ENCODE results near the gene BCAR1. TPM values are rescaled to one million over a fixed set of nuclear protein-coding genes. Genes with fewer than 3 reads are reported as not detected.
"Not testable (repeated sequence)": the region's sequence is repeated elsewhere in the genome, so short reads cannot be mapped to it uniquely, and the experiment has no call there.

The BCAR1 gene
- total RNA-seq, 2 donors from 2014 or later: 51.1 to 181 TPM

DNA sequence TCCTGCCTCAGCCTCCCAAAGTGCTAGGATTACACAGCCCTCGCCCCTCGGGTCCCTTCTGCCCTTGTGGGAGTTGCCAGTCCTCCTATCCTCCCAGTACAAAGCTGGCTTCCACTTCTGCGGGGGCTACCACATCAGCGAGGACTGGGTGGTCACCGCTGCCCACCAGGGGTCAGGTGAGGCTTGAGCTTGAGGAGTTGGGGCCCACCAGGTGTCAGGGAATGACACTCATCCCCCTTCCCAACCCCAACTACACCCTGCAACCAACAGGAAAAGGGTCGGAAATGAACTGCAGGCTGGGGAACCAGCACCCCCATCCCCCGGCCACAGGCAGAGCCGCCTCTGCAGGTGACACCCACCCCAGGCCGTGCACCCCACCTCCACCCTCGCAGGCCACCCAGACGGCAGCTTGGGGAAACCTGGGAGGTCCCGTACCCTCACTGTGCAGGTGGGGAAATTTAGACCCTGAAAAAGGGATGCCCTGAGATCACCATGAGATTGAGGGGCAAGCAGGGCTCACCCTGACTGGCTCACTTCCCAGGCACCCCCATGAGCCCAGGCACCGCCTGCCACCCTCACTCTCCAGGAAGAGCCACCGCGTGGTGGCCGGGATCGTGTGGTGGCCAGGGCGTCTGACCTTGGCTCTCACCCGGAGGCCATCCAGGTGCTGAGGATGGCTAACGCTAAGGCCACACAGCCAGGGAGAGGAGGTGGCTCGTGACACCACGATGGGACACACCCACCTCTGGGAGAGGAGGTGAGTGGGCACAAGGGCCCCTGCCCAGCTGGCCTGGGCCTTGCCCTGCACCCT, 24.7 kb downstream of the BCAR1 start:
- WGBS: 66% methylated on average over 22 of the region's 22 CpGs
- intact Hi-C loops (cut with DNase I): no loop called here

DNA sequence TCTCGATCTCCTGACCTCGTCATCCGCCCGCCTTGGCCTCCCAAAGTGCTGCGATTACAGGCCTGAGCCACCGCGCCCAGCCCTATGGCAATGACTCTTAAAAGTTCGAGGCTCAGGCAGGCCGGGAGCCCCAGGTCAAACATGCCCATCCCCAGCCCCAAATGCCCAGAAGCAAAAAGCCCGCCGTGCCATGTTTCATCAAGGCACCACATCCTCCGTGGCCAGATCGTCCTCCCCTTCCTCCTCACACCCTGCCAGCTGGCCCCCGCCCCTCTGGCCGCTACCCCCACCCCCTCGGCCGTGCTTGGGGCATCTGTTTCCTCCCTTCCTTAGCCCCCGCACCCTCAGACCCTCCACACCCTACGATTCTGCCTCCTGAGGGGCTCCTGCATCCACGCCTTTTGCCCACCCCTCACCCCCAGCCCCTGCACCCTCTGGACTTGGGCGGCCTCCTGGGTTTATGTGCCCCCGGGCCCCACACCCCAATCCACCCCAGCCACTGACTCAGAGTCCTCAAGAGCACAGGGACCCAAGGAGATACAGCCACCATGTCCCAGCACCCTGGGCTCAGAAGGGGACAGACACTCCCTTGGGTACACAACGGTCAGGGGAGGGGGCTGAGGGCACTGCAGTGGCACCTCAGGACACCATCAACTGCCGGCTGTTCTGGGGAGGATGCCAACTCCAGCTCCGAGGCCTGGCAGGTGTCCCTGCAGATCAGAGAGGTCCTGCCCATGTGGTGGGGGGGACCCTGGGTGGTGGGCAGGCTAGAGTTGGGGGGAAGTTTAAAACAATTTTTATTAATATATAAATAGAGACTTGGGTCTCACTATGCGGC, 25.5 kb downstream of the BCAR1 start:
- no peaks in the 10 kb centered on the region for H3K27me3 ChIP-seq (replicated peaks; ENCODE audit: insufficient read depth)
- no peak for DNase-seq (ENCODE audit: low spot score)
- no peak overlapping the region for H3K27ac ChIP-seq
- intact Hi-C loops (cut with DNase I): loop anchor here (2.0 kb wide), 1 partner anchor 19 kb away; the partner anchor contains the start of gene CTRB2
- peaks cover 3 to 11% of the 10 kb centered on the region in 2 donors for H3K36me3 ChIP-seq
- no peaks in the 10 kb centered on the region for H3K9me3 ChIP-seq
- 71% methylated on average over 26 of the region's 26 CpGs for WGBS
- TF ChIP-seq, protein P1, sequence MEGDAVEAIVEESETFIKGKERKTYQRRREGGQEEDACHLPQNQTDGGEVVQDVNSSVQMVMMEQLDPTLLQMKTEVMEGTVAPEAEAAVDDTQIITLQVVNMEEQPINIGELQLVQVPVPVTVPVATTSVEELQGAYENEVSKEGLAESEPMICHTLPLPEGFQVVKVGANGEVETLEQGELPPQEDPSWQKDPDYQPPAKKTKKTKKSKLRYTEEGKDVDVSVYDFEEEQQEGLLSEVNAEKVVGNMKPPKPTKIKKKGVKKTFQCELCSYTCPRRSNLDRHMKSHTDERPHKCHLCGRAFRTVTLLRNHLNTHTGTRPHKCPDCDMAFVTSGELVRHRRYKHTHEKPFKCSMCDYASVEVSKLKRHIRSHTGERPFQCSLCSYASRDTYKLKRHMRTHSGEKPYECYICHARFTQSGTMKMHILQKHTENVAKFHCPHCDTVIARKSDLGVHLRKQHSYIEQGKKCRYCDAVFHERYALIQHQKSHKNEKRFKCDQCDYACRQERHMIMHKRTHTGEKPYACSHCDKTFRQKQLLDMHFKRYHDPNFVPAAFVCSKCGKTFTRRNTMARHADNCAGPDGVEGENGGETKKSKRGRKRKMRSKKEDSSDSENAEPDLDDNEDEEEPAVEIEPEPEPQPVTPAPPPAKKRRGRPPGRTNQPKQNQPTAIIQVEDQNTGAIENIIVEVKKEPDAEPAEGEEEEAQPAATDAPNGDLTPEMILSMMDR (IDR thresholded peaks at IDR 0.05): no peak
- TF ChIP-seq POLR2AphosphoS5 (IDR thresholded peaks at IDR 0.05) (no peak), POLR2A (IDR thresholded peaks at IDR 0.05) (no peak)
- no peaks in the 10 kb centered on the region for H3K4me1 ChIP-seq (replicated peaks)
- no peak overlapping the region for H3K4me3 ChIP-seq

More for the DNA sequence above, 24.7 kb downstream of the BCAR1 start:
- Histone ChIP-seq H3K4me1 (replicated peaks) (no peaks in the 10 kb centered on the region), H3K9me3 (no peaks in the 10 kb centered on the region), H3K27me3 (replicated peaks; ENCODE audit: insufficient read depth) (no peaks in the 10 kb centered on the region), H3K4me3 (no peak overlapping the region), H3K36me3 (peaks cover 3 to 11% of the 10 kb centered on the region in 2 donors), H3K27ac (no peak overlapping the region)
- no peak for TF ChIP-seq POLR2A (IDR thresholded peaks at IDR 0.05)
- DNase-seq (ENCODE audit: low spot score): no peak

DNA sequence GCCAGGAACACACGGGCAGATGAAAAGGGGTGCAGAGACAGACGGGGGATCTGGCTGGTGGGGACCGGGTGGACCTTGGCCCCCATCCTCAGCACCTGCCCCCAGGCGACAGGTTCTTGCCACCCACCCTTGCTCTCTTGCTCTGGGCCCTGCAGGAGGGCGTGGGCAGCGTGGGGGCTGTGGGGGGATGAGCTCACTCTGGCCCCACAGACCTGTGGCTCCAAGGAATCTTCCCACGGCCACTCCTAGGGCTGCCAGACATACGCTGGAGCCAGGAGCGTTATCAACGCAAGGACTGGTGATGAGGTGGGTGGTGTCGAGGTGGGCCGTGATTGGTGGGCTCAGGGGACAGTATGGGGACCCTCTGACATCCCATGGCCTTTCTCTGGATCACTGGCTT, 26.3 kb downstream of the BCAR1 start:
- no peak for DNase-seq (ENCODE audit: low spot score)
- no peak overlapping the region for H3K27ac ChIP-seq
- peaks cover 3 to 11% of the 10 kb centered on the region in 2 donors for H3K36me3 ChIP-seq
- TF ChIP-seq POLR2A (IDR thresholded peaks at IDR 0.05) (no peak), POLR2AphosphoS5 (IDR thresholded peaks at IDR 0.05) (no peak)
- TF ChIP-seq, protein P1 (IDR thresholded peaks at IDR 0.05): no peak
- no peaks in the 10 kb centered on the region for H3K9me3 ChIP-seq
- H3K4me1 ChIP-seq (replicated peaks): no peaks in the 10 kb centered on the region
- H3K4me3 ChIP-seq: no peak overlapping the region
- WGBS: 59% methylated on average over 12 of the region's 12 CpGs
- H3K27me3 ChIP-seq (replicated peaks; ENCODE audit: insufficient read depth): no peaks in the 10 kb centered on the region
- intact Hi-C loops (cut with DNase I): loop anchor here (2.0 kb wide), 1 partner anchor 18 kb away; the partner anchor contains the start of gene CTRB2

DNA sequence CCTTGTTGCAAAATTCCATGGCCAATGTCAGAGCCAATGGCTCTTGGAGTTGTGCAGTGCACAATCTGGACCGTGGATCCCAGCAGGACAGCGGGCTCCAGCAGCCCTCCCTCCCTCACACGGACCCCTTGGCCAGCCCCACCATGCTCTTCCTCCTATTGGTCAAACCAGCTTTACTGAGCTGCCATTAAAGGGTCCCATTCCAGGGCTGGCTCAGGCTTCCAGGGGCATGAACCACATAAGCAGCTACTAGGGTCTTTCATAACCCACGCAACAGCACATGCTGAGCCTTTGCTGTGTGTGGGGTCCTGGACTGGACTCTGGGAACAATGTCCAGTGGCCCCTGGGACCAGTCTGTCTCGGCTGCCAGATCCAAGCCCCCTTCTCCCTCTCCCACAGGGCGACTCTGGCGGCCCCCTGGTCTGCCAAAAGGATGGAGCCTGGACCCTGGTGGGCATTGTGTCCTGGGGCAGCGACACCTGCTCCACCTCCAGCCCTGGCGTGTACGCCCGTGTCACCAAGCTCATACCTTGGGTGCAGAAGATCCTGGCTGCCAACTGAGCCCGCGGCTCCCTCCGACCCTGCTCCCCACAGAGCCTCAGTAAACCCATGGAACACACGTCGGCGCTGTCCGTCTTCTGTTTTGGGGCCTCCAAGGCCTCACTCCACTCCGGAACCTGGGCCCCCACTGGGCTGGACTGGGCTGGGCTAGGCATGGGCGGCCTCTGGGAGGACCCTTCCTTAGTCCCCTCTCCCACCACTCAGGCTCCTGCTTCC, 26.9 kb downstream of the BCAR1 start:
- peaks cover 3 to 5% of the 10 kb centered on the region in 2 donors for H3K36me3 ChIP-seq
- no peaks in the 10 kb centered on the region for H3K9me3 ChIP-seq
- no peak for DNase-seq (ENCODE audit: low spot score)
- TF ChIP-seq, protein P1 (IDR thresholded peaks at IDR 0.05): no peak
- TF ChIP-seq POLR2A (IDR thresholded peaks at IDR 0.05): no peak
- TF ChIP-seq POLR2AphosphoS5 (IDR thresholded peaks at IDR 0.05): no peak
- no peaks in the 10 kb centered on the region for H3K27me3 ChIP-seq (replicated peaks; ENCODE audit: insufficient read depth)
- intact Hi-C loops (cut with DNase I): loop anchor here (2.0 kb wide), 1 partner anchor 18 kb away; the partner anchor contains the start of gene CTRB2
- WGBS: 68% methylated on average over 20 of the region's 20 CpGs
- H3K4me3 ChIP-seq: no peak overlapping the region
- H3K4me1 ChIP-seq (replicated peaks): no peaks in the 10 kb centered on the region
- H3K27ac ChIP-seq: no peak overlapping the region

DNA sequence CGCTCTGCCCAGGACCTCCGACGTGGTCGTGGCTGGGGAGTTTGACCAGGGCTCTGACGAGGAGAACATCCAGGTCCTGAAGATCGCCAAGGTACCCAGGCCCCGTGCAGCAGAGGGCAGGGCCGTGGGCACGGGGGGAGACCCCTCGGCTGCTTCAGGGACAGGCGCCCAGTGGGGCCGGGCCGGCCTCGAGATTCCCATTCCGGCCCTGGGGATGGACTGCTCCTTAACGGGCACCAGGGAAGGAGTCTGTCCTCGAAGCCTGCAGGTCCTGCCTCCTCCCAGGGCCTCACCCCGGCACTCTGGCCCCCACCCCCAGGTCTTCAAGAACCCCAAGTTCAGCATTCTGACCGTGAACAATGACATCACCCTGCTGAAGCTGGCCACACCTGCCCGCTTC, 28.3 kb downstream of the BCAR1 start:
- intact Hi-C loops (cut with DNase I); H3K9me3 ChIP-seq: not testable (repeated sequence)
- WGBS: 68% methylated on average over 5 of the region's 20 CpGs

More for the DNA sequence above, 28.3 kb downstream of the BCAR1 start:
- H3K27me3 ChIP-seq (replicated peaks; ENCODE audit: insufficient read depth); H3K4me1 ChIP-seq (replicated peaks); DNase-seq (ENCODE audit: low spot score); H3K27ac ChIP-seq; H3K36me3 ChIP-seq; H3K4me3 ChIP-seq: not testable (repeated sequence)

Data from prostate gland (tissue), 2 donors.